ENCODE measurements around the gene GRK6.

Gene GRK6

GRCh38 chr5:177433658-177434217, 7.3 kb downstream of the GRK6 start:
- H3K27me3 ChIP-seq (ENCODE audit: control insufficient read depth, insufficient read depth, low read length), result no peaks in the 10 kb centered on the region
- no peak overlapping the region for H3K27ac ChIP-seq (ENCODE audit: low read length)

DNA sequence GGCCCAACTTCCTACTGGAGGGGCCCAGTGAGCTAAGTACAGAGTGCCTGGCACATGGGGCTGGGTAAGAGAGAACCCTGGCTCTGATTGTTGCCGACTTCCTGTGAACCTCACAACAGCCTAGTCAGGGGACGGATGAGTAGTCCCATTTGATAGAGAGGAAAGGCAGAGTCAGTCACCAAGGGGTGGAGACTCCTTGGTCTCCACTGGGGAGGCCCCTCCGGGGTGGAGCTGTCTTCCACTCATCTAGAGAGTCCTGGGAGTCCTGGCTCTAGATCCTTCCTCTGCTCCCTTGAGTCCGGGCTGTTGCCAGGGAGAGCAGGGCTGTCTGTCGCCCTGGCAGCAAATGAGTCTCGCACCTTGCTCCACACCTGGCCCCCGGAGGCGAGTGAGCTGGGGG, 8.0 kb downstream of the GRK6 start:
- WGBS (ENCODE audit: insufficient coverage, insufficient read length), result no CpG with 5 or more reads among the region's 8 CpGs
- Histone ChIP-seq H3K27ac (ENCODE audit: low read length) (no peak overlapping the region), H3K9me3 (ENCODE audit: control insufficient read depth, insufficient read depth, low read length) (no peaks in the 10 kb centered on the region), H3K4me3 (ENCODE audit: low read length) (no peak overlapping the region), H3K27me3 (ENCODE audit: control insufficient read depth, insufficient read depth, low read length) (no peaks in the 10 kb centered on the region), H3K36me3 (ENCODE audit: control insufficient read depth, insufficient read depth, low read length) (peaks cover 43% of the 10 kb centered on the region), H3K4me1 (ENCODE audit: control insufficient read depth, insufficient read depth, low read length) (no peaks in the 10 kb centered on the region)
- no peak for DNase-seq (ENCODE audit: low read depth, low spot score)

More at GRCh38 chr5:177433658-177434217, 7.3 kb downstream of the GRK6 start:
- H3K4me1 ChIP-seq (ENCODE audit: control insufficient read depth, insufficient read depth, low read length), result no peaks in the 10 kb centered on the region
- DNase-seq (ENCODE audit: low read depth, low spot score), result no peak
- no CpG with 5 or more reads among the region's 29 CpGs for WGBS (ENCODE audit: insufficient coverage, insufficient read length)
- H3K9me3 ChIP-seq (ENCODE audit: control insufficient read depth, insufficient read depth, low read length), result no peaks in the 10 kb centered on the region
- no peak overlapping the region for H3K4me3 ChIP-seq (ENCODE audit: low read length)
- peaks cover 43% of the 10 kb centered on the region for H3K36me3 ChIP-seq (ENCODE audit: control insufficient read depth, insufficient read depth, low read length)

DNA sequence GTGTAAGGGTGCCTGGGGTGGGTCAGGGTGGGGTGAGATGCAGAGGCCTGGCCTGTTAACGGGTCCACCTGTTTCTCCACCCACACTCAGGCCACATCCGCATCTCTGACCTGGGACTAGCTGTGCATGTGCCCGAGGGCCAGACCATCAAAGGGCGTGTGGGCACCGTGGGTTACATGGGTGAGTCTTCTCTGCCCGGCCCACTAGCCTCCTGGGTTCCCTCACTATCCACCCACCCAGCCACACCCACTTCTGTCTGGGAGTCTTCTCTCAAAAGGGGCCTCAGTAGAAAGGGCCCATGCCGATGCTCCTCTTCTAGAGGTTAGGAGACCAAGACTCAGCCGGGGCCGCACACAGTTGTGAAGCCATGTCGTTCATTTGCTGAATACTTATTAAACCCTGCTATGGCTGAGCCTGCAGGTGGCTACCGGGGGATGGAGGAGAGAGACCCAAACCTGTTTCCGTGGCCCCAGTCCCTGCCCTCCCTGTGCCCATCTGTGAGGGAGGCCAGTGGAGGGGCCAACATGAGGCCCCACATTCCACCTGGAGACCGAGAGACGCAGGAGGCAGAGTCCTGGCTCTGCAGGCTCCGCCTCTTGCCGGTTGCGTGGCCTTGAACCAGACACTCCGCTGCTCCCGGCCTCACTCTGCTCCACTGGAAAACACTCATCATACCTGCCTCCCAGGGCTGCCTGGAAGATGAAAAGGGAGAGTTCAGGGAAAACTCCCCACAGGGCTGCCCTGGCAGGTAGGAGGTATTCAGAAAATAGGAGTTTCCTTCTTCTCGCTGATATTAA, 8.7 kb downstream of the GRK6 start:
- Histone ChIP-seq H3K4me3 (ENCODE audit: low read length) (no peak overlapping the region), H3K36me3 (ENCODE audit: control insufficient read depth, insufficient read depth, low read length) (peaks cover 43% of the 10 kb centered on the region), H3K27me3 (ENCODE audit: control insufficient read depth, insufficient read depth, low read length) (no peaks in the 10 kb centered on the region), H3K4me1 (ENCODE audit: control insufficient read depth, insufficient read depth, low read length) (no peaks in the 10 kb centered on the region), H3K9me3 (ENCODE audit: control insufficient read depth, insufficient read depth, low read length) (no peaks in the 10 kb centered on the region), H3K27ac (ENCODE audit: low read length) (no peak overlapping the region)
- no CpG with 5 or more reads among the region's 20 CpGs for WGBS (ENCODE audit: insufficient coverage, insufficient read length)
- DNase-seq (ENCODE audit: low read depth, low spot score), result no peak

GRCh38 chr5:177435847-177436536, 9.5 kb downstream of the GRK6 start:
- Histone ChIP-seq H3K36me3 (ENCODE audit: control insufficient read depth, insufficient read depth, low read length) (peaks cover 45% of the 10 kb centered on the region), H3K27me3 (ENCODE audit: control insufficient read depth, insufficient read depth, low read length) (no peaks in the 10 kb centered on the region), H3K4me1 (ENCODE audit: control insufficient read depth, insufficient read depth, low read length) (0 out of 2 replicates have a peak, but pooled peaks cover 2% of the 10 kb centered on the region), H3K9me3 (ENCODE audit: control insufficient read depth, insufficient read depth, low read length) (no peaks in the 10 kb centered on the region), H3K27ac (ENCODE audit: low read length) (no peak overlapping the region), H3K4me3 (ENCODE audit: low read length) (no peak overlapping the region)
- DNase-seq (ENCODE audit: low read depth, low spot score), result no peak
- WGBS (ENCODE audit: insufficient coverage, insufficient read length), result no CpG with 5 or more reads among the region's 37 CpGs

DNA sequence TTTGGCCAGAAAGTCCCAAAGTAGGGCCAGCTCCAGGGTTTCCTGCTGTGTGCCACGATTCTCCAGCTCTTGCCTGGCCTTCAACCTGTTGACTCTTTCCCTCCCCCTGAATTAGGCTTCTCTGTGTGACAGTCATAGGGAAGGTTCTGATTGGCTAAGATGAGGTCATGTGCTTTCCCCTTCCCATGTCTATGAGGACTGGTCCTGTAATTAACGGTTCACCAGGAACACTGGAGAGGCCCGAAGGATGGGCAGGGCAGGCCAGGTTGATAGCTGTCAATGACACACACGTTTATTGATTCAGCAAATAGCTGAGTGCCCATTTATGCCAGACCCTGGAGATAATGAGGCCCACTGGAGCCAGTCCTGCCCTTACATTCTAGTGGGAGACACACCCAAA, 11.1 kb downstream of the GRK6 start:
- no peaks in the 10 kb centered on the region for H3K27me3 ChIP-seq (ENCODE audit: control insufficient read depth, insufficient read depth, low read length)
- no peak overlapping the region for H3K4me3 ChIP-seq (ENCODE audit: low read length)
- DNase-seq (ENCODE audit: low read depth, low spot score), result no peak
- H3K36me3 ChIP-seq (ENCODE audit: control insufficient read depth, insufficient read depth, low read length), result peaks cover 33% of the 10 kb centered on the region
- no peak overlapping the region for H3K27ac ChIP-seq (ENCODE audit: low read length)
- H3K4me1 ChIP-seq (ENCODE audit: control insufficient read depth, insufficient read depth, low read length), result 0 out of 2 replicates have a peak, but pooled peaks cover 2% of the 10 kb centered on the region
- no CpG with 5 or more reads among the region's 4 CpGs for WGBS (ENCODE audit: insufficient coverage, insufficient read length)
- no peaks in the 10 kb centered on the region for H3K9me3 ChIP-seq (ENCODE audit: control insufficient read depth, insufficient read depth, low read length)

- no CpG with 5 or more reads among the region's 10 CpGs for WGBS (ENCODE audit: insufficient coverage, insufficient read length)
- no peak overlapping the region for H3K4me3 ChIP-seq (ENCODE audit: low read length)
- H3K36me3 ChIP-seq (ENCODE audit: control insufficient read depth, insufficient read depth, low read length), result peaks cover 30% of the 10 kb centered on the region
These were observed 12.0 kb downstream of the GRK6 start for GRCh38 chr5:177438468-177438867.

GRCh38 chr5:177439518-177440053, 13.1 kb downstream of the GRK6 start:
- DNase-seq (ENCODE audit: low read depth, low spot score), result no peak
- Histone ChIP-seq H3K27ac (ENCODE audit: low read length) (no peak overlapping the region), H3K4me1 (ENCODE audit: control insufficient read depth, insufficient read depth, low read length) (0 out of 2 replicates have a peak, but pooled peaks cover 2% of the 10 kb centered on the region), H3K27me3 (ENCODE audit: control insufficient read depth, insufficient read depth, low read length) (no peaks in the 10 kb centered on the region), H3K36me3 (ENCODE audit: control insufficient read depth, insufficient read depth, low read length) (peaks cover 21% of the 10 kb centered on the region; the same call in 1 of the 2 replicates), H3K9me3 (ENCODE audit: control insufficient read depth, insufficient read depth, low read length) (no peaks in the 10 kb centered on the region), H3K4me3 (ENCODE audit: low read length) (no peak overlapping the region)
- WGBS (ENCODE audit: insufficient coverage, insufficient read length), result no CpG with 5 or more reads among the region's 4 CpGs

More at GRCh38 chr5:177438468-177438867, 12.0 kb downstream of the GRK6 start:
- Histone ChIP-seq H3K4me1 (ENCODE audit: control insufficient read depth, insufficient read depth, low read length) (0 out of 2 replicates have a peak, but pooled peaks cover 2% of the 10 kb centered on the region), H3K27ac (ENCODE audit: low read length) (no peak overlapping the region), H3K27me3 (ENCODE audit: control insufficient read depth, insufficient read depth, low read length) (no peaks in the 10 kb centered on the region), H3K9me3 (ENCODE audit: control insufficient read depth, insufficient read depth, low read length) (no peaks in the 10 kb centered on the region)
- DNase-seq (ENCODE audit: low read depth, low spot score), result no peak

- no peak overlapping the region for H3K27ac ChIP-seq (ENCODE audit: low read length)
- 0 out of 2 replicates have a peak, but pooled peaks cover 1% of the 10 kb centered on the region for H3K27me3 ChIP-seq (ENCODE audit: control insufficient read depth, insufficient read depth, low read length)
- no CpG with 5 or more reads among the region's 24 CpGs for WGBS (ENCODE audit: insufficient coverage, insufficient read length)
- no peak overlapping the region for H3K4me3 ChIP-seq (ENCODE audit: low read length)
- H3K9me3 ChIP-seq (ENCODE audit: control insufficient read depth, insufficient read depth, low read length), result no peaks in the 10 kb centered on the region
- H3K4me1 ChIP-seq (ENCODE audit: control insufficient read depth, insufficient read depth, low read length), result 0 out of 2 replicates have a peak, but pooled peaks cover 2% of the 10 kb centered on the region
- H3K36me3 ChIP-seq (ENCODE audit: control insufficient read depth, insufficient read depth, low read length), result peaks cover 13% of the 10 kb centered on the region; the same call in 1 of the 2 replicates
- DNase-seq (ENCODE audit: low read depth, low spot score), result no peak
These were observed 13.9 kb downstream of the GRK6 start for GRCh38 chr5:177440211-177440989.

DNA sequence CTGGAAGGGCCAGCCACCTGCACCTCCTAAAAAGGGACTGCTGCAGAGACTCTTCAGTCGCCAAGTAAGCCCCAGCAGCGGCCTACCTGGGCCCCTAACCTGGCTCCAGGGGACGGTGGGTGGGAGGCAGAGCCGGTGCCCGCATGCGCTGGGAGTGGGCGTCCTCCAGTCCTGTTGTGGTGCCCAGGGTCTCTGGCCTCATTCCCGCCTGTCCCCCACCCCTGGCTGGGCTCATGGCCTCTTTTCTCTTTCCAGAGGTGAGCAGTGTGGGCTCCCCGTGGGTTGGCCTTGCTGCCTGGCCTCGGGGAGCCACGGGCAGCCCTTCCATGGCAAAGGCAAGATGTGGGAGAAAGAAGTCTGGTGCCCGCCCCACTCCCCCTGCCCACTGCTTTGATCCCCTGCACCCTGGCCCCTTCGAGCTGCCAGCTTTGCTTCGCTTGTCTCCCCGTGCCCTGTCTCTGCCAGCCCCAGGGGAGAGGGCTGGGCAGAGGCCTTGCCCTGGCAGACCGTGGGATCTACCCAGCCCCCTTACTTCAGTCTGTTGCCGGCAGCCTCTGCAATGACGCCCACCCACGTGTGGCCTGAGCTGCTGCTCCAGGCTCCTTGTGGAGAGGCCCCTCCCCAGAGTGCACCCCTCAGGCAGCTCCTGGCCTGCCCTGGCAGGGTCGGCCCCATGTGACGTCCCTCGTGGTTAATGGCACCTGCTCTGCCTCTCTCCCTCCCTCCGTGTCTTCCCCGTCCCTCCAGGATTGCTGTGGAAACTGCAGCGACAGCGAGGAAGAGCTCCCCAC, 14.7 kb downstream of the GRK6 start:
- DNase-seq (ENCODE audit: low read depth, low spot score), result no peak
- H3K36me3 ChIP-seq (ENCODE audit: control insufficient read depth, insufficient read depth, low read length), result peaks cover 9% of the 10 kb centered on the region; the same call in 1 of the 2 replicates
- 0 out of 2 replicates have a peak, but pooled peaks cover 2% of the 10 kb centered on the region for H3K4me1 ChIP-seq (ENCODE audit: control insufficient read depth, insufficient read depth, low read length)
- H3K4me3 ChIP-seq (ENCODE audit: low read length), result no peak overlapping the region; the same call in 1 of the 2 replicates
- no peak overlapping the region for H3K27ac ChIP-seq (ENCODE audit: low read length)
- WGBS (ENCODE audit: insufficient coverage, insufficient read length), result no CpG with 5 or more reads among the region's 26 CpGs
- 0 out of 2 replicates have a peak, but pooled peaks cover 1% of the 10 kb centered on the region for H3K27me3 ChIP-seq (ENCODE audit: control insufficient read depth, insufficient read depth, low read length)
- no peaks in the 10 kb centered on the region for H3K9me3 ChIP-seq (ENCODE audit: control insufficient read depth, insufficient read depth, low read length)

Measured in iPS DF 6.9 (cell line).